Activated CD4-positive, alpha-beta T cell treated with anti-CD3 and anti-CD28 coated beads, Interleukin-2, amount 50 U/mL, for 4 hours (primary cell): ENCODE data around the gene ANAPC2.
"Not testable (repeated sequence)": the region's sequence is repeated elsewhere in the genome, so short reads cannot be mapped to it uniquely, and the experiment has no call there.

Experiments used
- DNase-seq, 2 experiments: peaks; one replicate each; pipeline ENCODE4 v3.0.0-alpha.2; 2020

The ANAPC2 gene

GRCh38 chr9:137140151-137141012 lies 48.0 kb downstream of the ANAPC2 start:
- no peak for DNase-seq

- no peak for DNase-seq
Observed at GRCh38 chr9:137139468-137140150, 48.8 kb downstream of the ANAPC2 start.

- no peak for DNase-seq
Observed at GRCh38 chr9:137138722-137139467, 49.5 kb downstream of the ANAPC2 start, which contains the start of gene GRIN1. GRIN1 (plus strand) TSS chr9:137139154; CDS start chr9:137139487, 333 bp downstream.

- no peak for DNase-seq
Observed at GRCh38 chr9:137138058-137138721, 50.2 kb downstream of the ANAPC2 start.

- no peak for DNase-seq
Observed at GRCh38 chr9:137136881-137137607, 51.3 kb downstream of the ANAPC2 start.

- no peak for DNase-seq
Observed at GRCh38 chr9:137136261-137136880, 52.0 kb downstream of the ANAPC2 start.

DNA sequence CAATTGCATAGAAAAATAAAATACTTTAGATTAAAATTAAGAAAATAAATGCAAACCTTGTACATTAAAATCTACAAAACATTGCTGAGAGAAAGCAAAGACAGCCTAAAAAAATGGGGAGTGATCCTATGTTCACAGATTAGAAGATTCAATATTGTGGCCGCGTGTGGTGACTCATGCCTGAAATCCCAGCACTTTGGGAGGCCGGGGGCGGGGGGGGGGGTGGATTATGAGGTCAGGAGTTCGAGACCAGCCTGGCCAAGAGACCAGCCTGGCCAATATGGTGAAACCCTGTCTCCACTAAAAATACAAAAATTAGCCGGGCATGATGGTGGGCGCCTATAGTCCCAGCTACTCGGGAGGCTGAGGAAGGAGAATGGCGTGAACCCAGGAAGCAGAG lies 53.2 kb downstream of the ANAPC2 start:
- DNase-seq = not testable (repeated sequence)

DNA sequence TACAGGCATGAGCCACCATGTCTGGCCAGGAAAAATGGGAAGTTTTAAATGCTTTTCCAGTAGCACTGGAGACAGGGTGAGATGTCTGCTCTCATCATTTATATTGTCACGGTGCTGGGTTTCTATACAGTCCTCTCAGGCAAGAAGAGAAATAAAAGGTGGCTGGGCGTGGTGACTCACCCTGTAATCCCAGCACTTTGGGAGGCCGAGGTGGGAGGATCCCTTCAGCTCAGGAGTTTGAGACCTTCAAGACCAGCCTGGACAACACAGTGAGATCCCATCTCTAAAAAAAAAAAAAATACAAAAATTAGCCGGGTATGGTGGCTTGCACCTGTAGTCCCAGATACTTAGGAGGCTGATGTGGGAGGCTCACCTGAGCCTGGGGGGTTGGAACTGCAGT lies 54.2 kb downstream of the ANAPC2 start:
- DNase-seq = no peak

GRCh38 chr9:137130176-137130755 lies 58.1 kb downstream of the ANAPC2 start:
- no peak for DNase-seq

DNA sequence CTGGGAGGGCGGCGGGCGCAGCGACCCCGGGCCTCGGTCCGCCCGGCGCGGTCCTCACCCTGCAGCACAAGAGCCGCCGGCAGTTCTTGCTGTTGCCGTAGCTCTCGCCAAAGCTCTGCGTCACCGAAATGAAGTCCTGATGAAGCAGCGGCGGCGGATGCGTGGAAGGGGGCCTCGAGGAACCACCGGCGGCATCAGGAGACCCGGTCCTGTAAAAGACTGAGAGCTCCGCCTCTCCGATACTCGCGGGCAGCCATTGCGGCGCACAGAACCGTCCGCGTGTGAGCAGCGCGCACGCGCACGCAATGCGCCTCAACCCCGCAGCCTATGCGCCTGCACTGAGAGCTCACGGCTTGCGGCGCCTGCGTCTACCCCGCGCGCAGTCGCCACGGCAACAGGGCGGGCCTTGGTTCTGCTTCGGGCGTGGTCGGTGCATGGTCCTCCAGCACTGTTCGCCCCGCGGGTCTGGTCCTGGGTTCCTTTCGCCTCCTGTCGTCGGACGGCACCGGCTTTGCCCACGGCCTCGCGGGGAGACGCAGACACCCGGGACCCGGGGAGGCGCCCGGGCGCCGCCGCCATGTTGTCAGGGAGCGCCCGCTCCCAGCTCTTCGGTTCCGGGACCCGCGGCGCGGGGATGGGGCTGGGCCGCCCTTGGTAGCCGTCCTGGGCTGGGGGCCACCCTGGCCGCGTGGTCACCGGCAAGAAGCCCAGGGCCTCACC lies 58.7 kb downstream of the ANAPC2 start:
- peak; percentile 81 to 85 for DNase-seq

DNA sequence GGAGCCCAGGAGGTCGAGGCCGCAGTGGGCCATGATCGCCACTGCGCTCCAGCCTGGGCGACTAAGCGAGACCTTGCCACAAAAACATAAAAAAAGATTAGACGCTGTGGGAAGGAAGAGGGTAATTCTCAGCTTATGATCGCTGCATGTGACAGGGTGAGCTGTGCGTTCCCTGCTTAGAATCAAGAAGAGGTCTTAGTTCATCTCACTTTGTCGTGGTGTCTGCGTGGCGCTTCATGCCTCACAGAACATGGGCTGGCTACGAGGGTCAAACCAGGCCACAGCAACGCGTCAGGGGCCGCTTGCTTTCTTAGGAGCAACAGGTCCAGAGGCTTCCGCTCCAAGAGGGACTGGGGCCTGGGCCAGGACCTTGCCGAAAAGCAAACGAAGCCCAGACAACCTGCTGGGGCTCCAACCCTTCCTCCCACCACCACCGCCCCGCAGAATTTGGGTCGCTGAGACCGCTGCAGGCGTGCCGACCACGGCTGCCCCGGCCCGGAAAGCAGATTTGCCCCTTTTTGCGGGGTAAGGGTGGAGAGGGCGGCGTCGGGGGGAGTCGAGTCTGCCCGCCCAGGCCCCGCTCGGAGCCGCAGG lies 59.4 kb downstream of the ANAPC2 start:
- DNase-seq = no peak

DNA sequence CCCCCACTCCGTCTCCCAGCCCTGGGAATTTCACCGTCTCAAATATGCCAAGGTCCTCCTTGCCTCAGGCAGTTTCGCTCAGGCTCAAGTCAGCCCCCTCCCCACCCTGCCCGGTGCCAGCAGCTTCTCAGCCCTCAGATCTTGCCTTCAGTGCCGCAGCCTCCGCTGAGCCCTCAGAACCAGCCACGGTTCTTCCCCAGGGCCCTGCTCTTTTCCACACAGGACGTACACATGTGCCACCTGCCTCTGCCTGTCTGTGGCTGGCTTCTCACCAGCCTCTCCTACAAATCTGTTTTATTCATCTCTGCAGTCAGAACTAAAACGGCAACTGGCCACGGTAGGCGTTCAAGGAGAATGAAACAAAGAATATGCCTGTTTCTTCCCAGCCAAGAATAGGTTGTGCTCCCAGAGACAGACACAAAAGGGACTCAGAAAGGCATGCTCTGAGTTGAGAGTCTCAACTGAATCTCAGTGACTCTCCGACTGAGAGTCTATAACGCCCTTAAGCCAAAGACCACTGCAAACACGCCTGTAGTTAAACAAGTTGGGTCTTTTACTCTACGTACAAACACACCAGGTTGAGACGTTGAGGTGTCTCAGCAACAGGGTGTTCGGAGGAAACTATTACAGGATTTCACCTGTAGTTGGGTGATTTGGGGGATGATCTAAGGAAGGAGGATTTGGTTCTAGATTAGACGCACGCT lies 60.0 kb downstream of the ANAPC2 start:
- no peak for DNase-seq

GRCh38 chr9:137127301-137128157 lies 60.8 kb downstream of the ANAPC2 start:
- DNase-seq = no peak

DNA sequence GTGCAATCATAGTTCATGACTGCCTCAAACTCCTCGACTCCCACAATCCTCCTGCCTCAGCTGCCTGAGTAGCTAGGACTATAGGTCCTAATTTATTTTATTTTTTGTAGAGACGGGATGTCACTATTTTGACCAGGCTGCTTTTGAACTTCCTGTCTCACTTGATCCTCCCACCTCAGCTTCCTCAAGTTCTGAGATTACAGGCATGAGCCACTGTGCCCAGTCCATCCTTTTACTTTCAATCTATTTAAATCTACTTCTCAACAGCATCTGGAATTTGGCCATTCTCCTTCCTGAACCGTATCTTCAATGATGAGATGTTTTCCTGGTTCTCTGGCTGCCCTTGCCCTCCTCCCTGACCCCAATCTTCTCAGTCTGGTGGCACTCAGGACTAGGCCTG lies 61.6 kb downstream of the ANAPC2 start:
- DNase-seq = no peak
